K562 (cell line): ENCODE measurements around the gene ANKRD13B. TPM values are rescaled to one million over a fixed set of nuclear protein-coding genes. Genes with fewer than 3 reads are reported as not detected.
A peak's percentile ranks its signal among the peaks of the same experiment; 100 is the strongest.

Experiments
- BCLAF1 ChIP-seq, 2 experiments: fragments of 450-650 bp in 1 of 2; IDR thresholded peaks; 2 replicates each; pipeline ENCODE4 v1.6.1; 2011 to 2017; ENCODE audit warnings: low read depth in 2 of 2, antibody characterized with exemption in 1 of 2, borderline replicate concordance in 1 of 2, low read length in 1 of 2, mild to moderate bottlenecking in 1 of 2, mixed read lengths in 1 of 2; ENCODE audit not compliant: control insufficient read depth in 1 of 2
- HDAC6 ChIP-seq: IDR thresholded peaks from 2 replicates; pipeline ENCODE4 v1.6.1; 2012; ENCODE audit warnings: low read depth, mild to moderate bottlenecking, control low read depth, inconsistent platforms, low read length, moderate library complexity
- HEY1 ChIP-seq: fragments of 250-450 bp; sonication (Bioruptor Pico); IDR thresholded peaks from 2 replicates; pipeline ENCODE4 v1.5.0; 2020; ENCODE audit warnings: mild to moderate bottlenecking, moderate library complexity, borderline replicate concordance
- JUN ChIP-seq, 2 experiments: sonication (generic) in 1 of 2; formaldehyde crosslinking in 1 of 2; IDR thresholded peaks; 2 replicates each; pipeline versions ENCODE4 v1.6.1 to v1.8.0; 2012 to 2022; ENCODE audit warnings: borderline replicate concordance in 2 of 2, mild to moderate bottlenecking in 2 of 2, improper control_type of control experiment in 1 of 2, low read depth in 1 of 2, low read length in 1 of 2, missing genetic modification reagents in 1 of 2
- KAT7 ChIP-seq: sonication (generic); formaldehyde crosslinking; IDR thresholded peaks from 2 replicates; pipeline ENCODE4 v1.8.0; 2022; ENCODE audit warnings: missing genetic modification reagents, mild to moderate bottlenecking, borderline replicate concordance
- MCM3 ChIP-seq: fragments of 450-650 bp; IDR thresholded peaks from 2 replicates; pipeline ENCODE4 v1.6.1; 2016
- MTF1 ChIP-seq: fragments of 250-450 bp; sonication (Bioruptor Pico); IDR thresholded peaks from 2 replicates; pipeline ENCODE4 v1.9.0; 2021; ENCODE audit warnings: moderate library complexity, mild to moderate bottlenecking, inconsistent platforms, borderline replicate concordance
- NR3C1 ChIP-seq: sonication (generic); formaldehyde crosslinking; IDR thresholded peaks from 2 replicates; pipeline ENCODE4 v1.8.1; 2022; ENCODE audit warnings: missing genetic modification reagents
- TBL1XR1 ChIP-seq, 2 experiments: IDR thresholded peaks; 2 replicates each; pipeline ENCODE4 v1.6.1; 2012; ENCODE audit warnings: improper control_type of control experiment in 2 of 2, low read length in 2 of 2, mild to moderate bottlenecking in 1 of 2
- TCF7L2 ChIP-seq: fragments of 150-350 bp; IDR thresholded peaks from 2 replicates; pipeline ENCODE4 v1.6.1; 2016; ENCODE audit warnings: low read depth, mild to moderate bottlenecking, low read length, moderate library complexity
- TFAM ChIP-seq: fragments of 250-450 bp; sonication (Bioruptor Pico); conservative IDR thresholded peaks from 2 replicates; pipeline ENCODE4 v1.5.0; 2021; ENCODE audit warnings: mild to moderate bottlenecking, moderate library complexity
- ZNF696 ChIP-seq: fragments of 250-450 bp; sonication (Bioruptor Pico); conservative IDR thresholded peaks from 2 replicates; pipeline ENCODE4 v1.4.0; 2020; ENCODE audit warnings: mild to moderate bottlenecking, moderate library complexity
- polyA plus RNA-seq, 8 experiments: library from polyadenylated mRNA; depleted of rRNA in 4 of 8; stranded (reverse) in 5 of 8; unstranded in 3 of 8; fragments of >200 nt; fragmentation: Nextera tagmentation in 2 of 8; fragmentation: Illumina TruSeq in 1 of 8; extraction: Ambion mirVana in 2 of 8; extraction: Trizol in 1 of 8; gene quantifications; 2 replicates each; pipeline versions ENCODE4 v1.2.1 to v1.2.3, GENCODE V29; 2011 to 2014; ENCODE audit warnings: inconsistent platforms in 1 of 8, missing spikeins in 1 of 8
- total RNA-seq, 7 experiments: library from RNA; depleted of rRNA in 6 of 7; stranded (reverse); fragments of >200 nt in 6 of 7; fragmentation: Illumina TruSeq in 2 of 7; extraction: Trizol in 2 of 7; gene quantifications; 2 replicates each; pipeline versions ENCODE4 v1.2.1 to v1.2.3, GENCODE V29; 2011 to 2021; ENCODE audit warnings: low replicate concordance in 1 of 7
- TF ChIP-seq, protein P1 (sequence below), 2 experiments: fragments of 250-450 bp in 1 of 2; fragments of 450-650 bp in 1 of 2; sonication (Bioruptor Pico) in 1 of 2; IDR thresholded peaks; 2 replicates each; pipeline versions ENCODE4 v1.6.1 to v1.8.0; 2016 to 2021; ENCODE audit warnings: mild to moderate bottlenecking in 2 of 2, moderate library complexity in 2 of 2, missing compliant biosample characterization in 1 of 2, missing genetic modification characterization in 1 of 2
- TF ChIP-seq, protein P2 (sequence below): fragments of 150-350 bp; IDR thresholded peaks from 2 replicates; pipeline ENCODE4 v1.6.1; 2014; ENCODE audit warnings: low read depth, mild to moderate bottlenecking, low read length, borderline replicate concordance
- TF ChIP-seq, protein P3 (sequence below): fragments of 250-450 bp; sonication (Bioruptor Pico); IDR thresholded peaks from 2 replicates; pipeline ENCODE4 v1.4.0; 2020; ENCODE audit warnings: mild to moderate bottlenecking, moderate library complexity, borderline replicate concordance

The ANKRD13B gene
- total and polyA plus RNA-seq, 9 of the 15 experiments (the other 6 are each of a cell fraction or from before 2014, with no cell fraction given) = 0.15 to 28.1 (median 4.6) TPM

GRCh38 chr17:29591737-29592608 lies 959 bp upstream of the ANKRD13B start (continued):
- TF ChIP-seq KAT7 (CRISPR knock-in tag) (no peak), BCLAF1 (IDR thresholded peaks at IDR 0.05; ENCODE audit: borderline replicate concordance in 1 of 2, control insufficient read depth in 1 of 2, low read depth in 2 of 2, low read length in 1 of 2) (no peak), ZNF696 (CRISPR knock-in tag) (no peak), TCF7L2 (no peak), MCM3 (no peak), JUN (IDR thresholded peaks at IDR 0.05; ENCODE audit: borderline replicate concordance, low read depth, low read length) (no peak), JUN (CRISPR knock-in tag; IDR thresholded peaks at IDR 0.05; ENCODE audit: borderline replicate concordance) (no peak), HEY1 (CRISPR knock-in tag) (no peak), MTF1 (CRISPR knock-in tag) (no peak), NR3C1 (CRISPR knock-in tag) (no peak), TBL1XR1 (IDR thresholded peaks at IDR 0.05; ENCODE audit: low read length in 2 of 2) (peak in 1 of 2 experiments; percentile 40; a peak in 1 of 4 replicates), TFAM (CRISPR knock-in tag) (no peak), HDAC6 (no peak)
- TF ChIP-seq, protein P1, sequence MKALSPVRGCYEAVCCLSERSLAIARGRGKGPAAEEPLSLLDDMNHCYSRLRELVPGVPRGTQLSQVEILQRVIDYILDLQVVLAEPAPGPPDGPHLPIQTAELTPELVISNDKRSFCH (CRISPR knock-in tag; IDR thresholded peaks at IDR 0.05) = no peak
- TF ChIP-seq, protein P1 (tag; IDR thresholded peaks at IDR 0.05) = no peak
- TF ChIP-seq, protein P2, sequence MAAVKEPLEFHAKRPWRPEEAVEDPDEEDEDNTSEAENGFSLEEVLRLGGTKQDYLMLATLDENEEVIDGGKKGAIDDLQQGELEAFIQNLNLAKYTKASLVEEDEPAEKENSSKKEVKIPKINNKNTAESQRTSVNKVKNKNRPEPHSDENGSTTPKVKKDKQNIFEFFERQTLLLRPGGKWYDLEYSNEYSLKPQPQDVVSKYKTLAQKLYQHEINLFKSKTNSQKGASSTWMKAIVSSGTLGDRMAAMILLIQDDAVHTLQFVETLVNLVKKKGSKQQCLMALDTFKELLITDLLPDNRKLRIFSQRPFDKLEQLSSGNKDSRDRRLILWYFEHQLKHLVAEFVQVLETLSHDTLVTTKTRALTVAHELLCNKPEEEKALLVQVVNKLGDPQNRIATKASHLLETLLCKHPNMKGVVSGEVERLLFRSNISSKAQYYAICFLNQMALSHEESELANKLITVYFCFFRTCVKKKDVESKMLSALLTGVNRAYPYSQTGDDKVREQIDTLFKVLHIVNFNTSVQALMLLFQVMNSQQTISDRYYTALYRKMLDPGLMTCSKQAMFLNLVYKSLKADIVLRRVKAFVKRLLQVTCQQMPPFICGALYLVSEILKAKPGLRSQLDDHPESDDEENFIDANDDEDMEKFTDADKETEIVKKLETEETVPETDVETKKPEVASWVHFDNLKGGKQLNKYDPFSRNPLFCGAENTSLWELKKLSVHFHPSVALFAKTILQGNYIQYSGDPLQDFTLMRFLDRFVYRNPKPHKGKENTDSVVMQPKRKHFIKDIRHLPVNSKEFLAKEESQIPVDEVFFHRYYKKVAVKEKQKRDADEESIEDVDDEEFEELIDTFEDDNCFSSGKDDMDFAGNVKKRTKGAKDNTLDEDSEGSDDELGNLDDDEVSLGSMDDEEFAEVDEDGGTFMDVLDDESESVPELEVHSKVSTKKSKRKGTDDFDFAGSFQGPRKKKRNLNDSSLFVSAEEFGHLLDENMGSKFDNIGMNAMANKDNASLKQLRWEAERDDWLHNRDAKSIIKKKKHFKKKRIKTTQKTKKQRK = no peak
- TF ChIP-seq, protein P3, sequence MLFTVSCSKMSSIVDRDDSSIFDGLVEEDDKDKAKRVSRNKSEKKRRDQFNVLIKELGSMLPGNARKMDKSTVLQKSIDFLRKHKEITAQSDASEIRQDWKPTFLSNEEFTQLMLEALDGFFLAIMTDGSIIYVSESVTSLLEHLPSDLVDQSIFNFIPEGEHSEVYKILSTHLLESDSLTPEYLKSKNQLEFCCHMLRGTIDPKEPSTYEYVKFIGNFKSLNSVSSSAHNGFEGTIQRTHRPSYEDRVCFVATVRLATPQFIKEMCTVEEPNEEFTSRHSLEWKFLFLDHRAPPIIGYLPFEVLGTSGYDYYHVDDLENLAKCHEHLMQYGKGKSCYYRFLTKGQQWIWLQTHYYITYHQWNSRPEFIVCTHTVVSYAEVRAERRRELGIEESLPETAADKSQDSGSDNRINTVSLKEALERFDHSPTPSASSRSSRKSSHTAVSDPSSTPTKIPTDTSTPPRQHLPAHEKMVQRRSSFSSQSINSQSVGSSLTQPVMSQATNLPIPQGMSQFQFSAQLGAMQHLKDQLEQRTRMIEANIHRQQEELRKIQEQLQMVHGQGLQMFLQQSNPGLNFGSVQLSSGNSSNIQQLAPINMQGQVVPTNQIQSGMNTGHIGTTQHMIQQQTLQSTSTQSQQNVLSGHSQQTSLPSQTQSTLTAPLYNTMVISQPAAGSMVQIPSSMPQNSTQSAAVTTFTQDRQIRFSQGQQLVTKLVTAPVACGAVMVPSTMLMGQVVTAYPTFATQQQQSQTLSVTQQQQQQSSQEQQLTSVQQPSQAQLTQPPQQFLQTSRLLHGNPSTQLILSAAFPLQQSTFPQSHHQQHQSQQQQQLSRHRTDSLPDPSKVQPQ (CRISPR knock-in tag) = no peak
